SU-DHL-6 (cell line): ENCODE measurements around the gene FAM76A.
"Not testable (repeated sequence)": the region's sequence is repeated elsewhere in the genome, so short reads cannot be mapped to it uniquely, and the experiment has no call there.

Source experiments
- H2AFZ ChIP-seq: fragments of 200-600 bp; sonication (generic); 2 replicates; pipeline ENCODE4 v1.6.1; 2014; ENCODE audit warnings: low read depth, mild to moderate bottlenecking, moderate library complexity, mixed read lengths, antibody characterized with exemption, low read length; ENCODE audit not compliant: severe bottlenecking
- H3F3A ChIP-seq: fragments of 200-600 bp; shearing (Covaris generic); 2 replicates; pipeline ENCODE4 v1.6.0; 2016; ENCODE audit warnings: antibody characterized with exemption, mild to moderate bottlenecking; ENCODE audit not compliant: insufficient read depth
- H3K27ac ChIP-seq: fragments of 200-600 bp; sonication (generic); 2 replicates; pipeline ENCODE4 v1.5.1; 2016; ENCODE audit warnings: low read depth, mild to moderate bottlenecking, low read length, moderate library complexity, mixed read lengths
- H3K27me3 ChIP-seq: fragments of 200-600 bp; sonication (generic), shearing (Covaris generic); 2 replicates; pipeline ENCODE4 v1.6.0; 2014; ENCODE audit warnings: mild to moderate bottlenecking, low read length
- H3K36me3 ChIP-seq: fragments of 200-600 bp; sonication (generic); 2 replicates; pipeline ENCODE4 v1.6.1; 2014; ENCODE audit warnings: mild to moderate bottlenecking, low read length, mixed read lengths
- H3K4me2 ChIP-seq: fragments of 300-600, 200-600 bp; shearing (Covaris generic), sonication (generic); 2 replicates; pipeline ENCODE4 v1.6.0; 2014; ENCODE audit warnings: low read length, low read depth, mild to moderate bottlenecking; ENCODE audit not compliant: poor library complexity, severe bottlenecking
- H3K4me3 ChIP-seq: fragments of 200-600 bp; sonication (generic); 2 replicates; pipeline ENCODE4 v1.5.1; 2014; ENCODE audit warnings: antibody characterized with exemption, low read length, mild to moderate bottlenecking, mixed read lengths; ENCODE audit not compliant: insufficient read depth, poor library complexity, severe bottlenecking
- H3K79me2 ChIP-seq: fragments of 200-600 bp; sonication (generic); 2 replicates; pipeline ENCODE4 v1.6.1; 2014; ENCODE audit warnings: mild to moderate bottlenecking, low read length, moderate library complexity; ENCODE audit not compliant: insufficient read depth
- H3K9ac ChIP-seq: fragments of 200-600 bp; sonication (generic); 2 replicates; pipeline ENCODE4 v1.7.0; 2014; ENCODE audit warnings: mild to moderate bottlenecking, low read length
- H3K9me2 ChIP-seq: fragments of 200-600 bp; sonication (generic); replicated peaks from 2 replicates; pipeline ENCODE4 v1.6.1; 2014; ENCODE audit warnings: low read length; ENCODE audit not compliant: insufficient read depth
- H3K9me3 ChIP-seq: fragments of 200-600 bp; sonication (generic); 2 replicates; pipeline ENCODE4 v1.6.1; 2014; ENCODE audit warnings: low read length, mixed read lengths; ENCODE audit not compliant: insufficient read depth
- H4K20me1 ChIP-seq: fragments of 200-600 bp; sonication (generic); 2 replicates; pipeline ENCODE4 v1.6.1; 2014; ENCODE audit warnings: low read depth, mild to moderate bottlenecking, antibody characterized with exemption, low read length, moderate library complexity, mixed read lengths
- EZH2phosphoT487 ChIP-seq: fragments of 200-600 bp; sonication (generic), shearing (Covaris generic); conservative IDR thresholded peaks from 2 replicates; pipeline ENCODE4 v1.6.1; 2018; ENCODE audit warnings: mild to moderate bottlenecking, antibody characterized with exemption, low read length, moderate library complexity, mixed read lengths
- TF ChIP-seq, protein P1 (sequence below): fragments of 200-600 bp; sonication (generic); IDR thresholded peaks from one replicate; pipeline ENCODE4 v1.5.1; 2017; ENCODE audit warnings: antibody characterized with exemption, mild to moderate bottlenecking, low read length, moderate library complexity; ENCODE audit not compliant: insufficient read depth, poor library complexity, severe bottlenecking

Gene FAM76A

DNA sequence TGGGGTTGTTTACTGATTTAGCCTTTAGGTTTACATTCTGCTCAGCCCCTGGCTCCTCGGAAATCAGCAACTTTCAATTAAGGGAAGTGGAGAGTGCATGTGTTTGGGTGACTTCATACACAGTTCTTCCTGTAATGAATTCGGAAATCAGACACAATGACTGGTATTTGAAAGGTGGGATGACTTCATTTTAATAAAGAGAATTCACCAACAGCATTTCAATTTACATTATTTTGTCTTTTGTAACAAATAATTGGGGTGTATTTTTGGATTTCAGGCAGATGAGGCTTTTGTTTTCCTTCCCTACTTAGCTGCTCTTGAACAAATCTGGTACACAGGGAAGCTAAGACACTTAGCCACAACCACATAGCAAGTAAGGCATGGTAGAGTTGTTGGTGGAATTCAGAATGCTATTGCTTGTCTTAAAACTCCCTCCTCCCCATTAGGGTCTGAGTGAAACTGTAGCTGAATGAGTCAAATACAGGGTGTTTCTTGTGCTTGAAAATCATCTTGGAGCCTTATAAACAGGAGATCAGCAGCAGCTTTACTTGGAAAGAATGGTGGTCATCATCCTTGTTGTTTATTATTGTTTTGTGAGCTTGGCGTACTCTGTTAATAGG lies 48.2 kb downstream of the FAM76A start:
- Histone ChIP-seq H3K27ac (peak overlapping the region; percentile 28), H3F3A (peaks cover 9% of the 10 kb centered on the region), H3K4me3 (peak overlapping the region; percentile 91), H3K9me3 (no peaks in the 10 kb centered on the region), H2AFZ (peak overlapping the region; percentile 65), H3K9ac (peak overlapping the region; percentile 86), H3K9me2 (no peaks in the 10 kb centered on the region), H4K20me1 (no peaks in the 10 kb centered on the region), H3K27me3 (no peaks in the 10 kb centered on the region), H3K4me2 (peak overlapping the region; percentile 70), H3K36me3 (no peaks in the 10 kb centered on the region), H3K79me2 (peaks cover 46% of the 10 kb centered on the region)
- TF ChIP-seq EZH2phosphoT487 = no peak
- TF ChIP-seq, protein P1, sequence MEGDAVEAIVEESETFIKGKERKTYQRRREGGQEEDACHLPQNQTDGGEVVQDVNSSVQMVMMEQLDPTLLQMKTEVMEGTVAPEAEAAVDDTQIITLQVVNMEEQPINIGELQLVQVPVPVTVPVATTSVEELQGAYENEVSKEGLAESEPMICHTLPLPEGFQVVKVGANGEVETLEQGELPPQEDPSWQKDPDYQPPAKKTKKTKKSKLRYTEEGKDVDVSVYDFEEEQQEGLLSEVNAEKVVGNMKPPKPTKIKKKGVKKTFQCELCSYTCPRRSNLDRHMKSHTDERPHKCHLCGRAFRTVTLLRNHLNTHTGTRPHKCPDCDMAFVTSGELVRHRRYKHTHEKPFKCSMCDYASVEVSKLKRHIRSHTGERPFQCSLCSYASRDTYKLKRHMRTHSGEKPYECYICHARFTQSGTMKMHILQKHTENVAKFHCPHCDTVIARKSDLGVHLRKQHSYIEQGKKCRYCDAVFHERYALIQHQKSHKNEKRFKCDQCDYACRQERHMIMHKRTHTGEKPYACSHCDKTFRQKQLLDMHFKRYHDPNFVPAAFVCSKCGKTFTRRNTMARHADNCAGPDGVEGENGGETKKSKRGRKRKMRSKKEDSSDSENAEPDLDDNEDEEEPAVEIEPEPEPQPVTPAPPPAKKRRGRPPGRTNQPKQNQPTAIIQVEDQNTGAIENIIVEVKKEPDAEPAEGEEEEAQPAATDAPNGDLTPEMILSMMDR = no peak

DNA sequence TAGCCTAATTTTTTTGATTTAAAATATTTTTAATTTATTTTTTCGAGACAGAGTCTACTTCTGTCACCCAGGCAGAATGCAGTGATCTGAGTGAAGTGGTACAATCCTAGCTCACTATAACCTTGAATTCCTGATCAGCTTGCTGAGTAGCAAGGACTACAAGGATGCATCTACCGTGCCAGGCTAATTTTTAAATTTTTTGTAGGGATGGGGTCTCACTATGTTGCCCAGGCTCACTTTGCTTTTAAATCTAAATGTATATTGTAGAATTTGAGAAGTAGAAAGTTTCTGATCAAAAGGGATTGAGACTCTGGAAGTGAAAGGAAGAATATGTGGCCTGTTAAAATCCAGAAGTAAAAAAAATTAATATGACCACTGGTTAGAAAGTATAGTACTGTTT lies 48.9 kb downstream of the FAM76A start:
- Histone ChIP-seq H3K9me3 (no peaks in the 10 kb centered on the region), H3K4me2 (peak overlapping the region; percentile 70), H3K27me3 (no peaks in the 10 kb centered on the region), H2AFZ (no peak overlapping the region), H3K36me3 (no peaks in the 10 kb centered on the region), H4K20me1 (no peaks in the 10 kb centered on the region), H3K4me3 (no peak overlapping the region), H3K27ac (no peak overlapping the region), H3K9ac (no peak overlapping the region), H3F3A (peaks cover 9% of the 10 kb centered on the region), H3K9me2 (no peaks in the 10 kb centered on the region), H3K79me2 (peaks cover 47% of the 10 kb centered on the region)
- no peak for TF ChIP-seq EZH2phosphoT487
- TF ChIP-seq, protein P1 = no peak

DNA sequence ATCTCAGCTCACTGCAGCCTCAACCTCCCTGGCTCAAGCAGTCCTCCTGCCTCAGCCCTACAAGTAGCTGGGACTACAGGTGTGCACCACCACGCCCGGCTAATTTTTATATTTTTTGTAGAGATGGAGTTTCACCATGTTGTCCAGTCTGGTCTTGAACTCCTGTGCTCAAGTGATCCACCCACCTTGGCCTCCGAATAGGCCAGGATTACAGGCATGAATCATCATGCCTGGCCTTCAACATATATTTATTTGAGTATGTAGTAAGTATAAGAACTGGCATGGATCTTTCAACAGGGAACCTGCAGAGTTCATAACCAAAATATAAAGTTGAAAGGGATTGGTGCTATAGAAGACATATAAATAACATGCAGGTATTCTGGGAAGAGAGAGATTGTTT lies 49.6 kb downstream of the FAM76A start:
- not testable (repeated sequence) for H3K4me3 ChIP-seq, H3K9me3 ChIP-seq, H3K27me3 ChIP-seq, H3K36me3 ChIP-seq, H2AFZ ChIP-seq, H3K9me2 ChIP-seq, H4K20me1 ChIP-seq, H3K27ac ChIP-seq, H3F3A ChIP-seq, H3K4me2 ChIP-seq, H3K9ac ChIP-seq
- H3K79me2 ChIP-seq = peaks cover 53% of the 10 kb centered on the region

DNA sequence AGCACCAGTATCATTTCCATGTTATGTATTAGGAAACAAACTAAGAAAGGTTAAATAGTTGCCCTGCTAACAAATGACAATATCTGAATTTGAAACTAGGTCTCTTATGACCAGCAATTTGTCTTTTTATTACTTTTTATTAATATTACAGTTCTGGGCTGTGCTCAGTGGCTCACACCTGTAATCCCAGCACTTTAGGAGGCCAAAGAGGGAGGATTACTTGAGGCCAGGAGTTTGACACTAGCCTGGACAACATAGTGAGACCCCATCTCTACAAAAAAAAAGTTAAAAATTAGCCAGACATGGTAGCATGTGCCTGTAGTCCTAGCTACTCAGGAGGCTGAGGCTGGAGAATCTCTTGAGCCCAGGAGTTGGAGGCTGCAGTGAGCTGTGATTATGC lies 50.5 kb downstream of the FAM76A start:
- not testable (repeated sequence) for H3K9me2 ChIP-seq, H4K20me1 ChIP-seq, H3K9ac ChIP-seq, H3F3A ChIP-seq, H2AFZ ChIP-seq, H3K4me3 ChIP-seq, H3K4me2 ChIP-seq, H3K27ac ChIP-seq, H3K9me3 ChIP-seq, H3K36me3 ChIP-seq, H3K27me3 ChIP-seq
- H3K79me2 ChIP-seq = peaks cover 58% of the 10 kb centered on the region
